Subcutaneous abdominal adipose tissue (tissue), 5 donors: ENCODE measurements around the gene PKP3.
"Not testable (repeated sequence)": the region's sequence is repeated elsewhere in the genome, so short reads cannot be mapped to it uniquely, and the experiment has no call there.

Experiments
- H3K27ac ChIP-seq: one replicate; pipeline ENCODE4 v1.7.0; 2013; ENCODE audit warnings: low read depth, mild to moderate bottlenecking, inconsistent platforms, low read length, moderate library complexity
- H3K27me3 ChIP-seq, 5 donors: one replicate each; pipeline ENCODE4 v1.7.0; 2013; ENCODE audit warnings: low read length in 5 of 5, inconsistent platforms in 1 of 5; ENCODE audit not compliant: control insufficient read depth in 5 of 5, insufficient read depth in 4 of 5
- H3K36me3 ChIP-seq, 5 donors: one replicate each; pipeline ENCODE4 v1.7.0; 2013; ENCODE audit warnings: low read length in 5 of 5; ENCODE audit not compliant: control insufficient read depth in 5 of 5, insufficient read depth in 5 of 5
- H3K4me1 ChIP-seq, 5 donors: one replicate each; pipeline ENCODE4 v1.7.0; 2013; ENCODE audit warnings: low read length in 5 of 5, mild to moderate bottlenecking in 3 of 5, moderate library complexity in 1 of 5; ENCODE audit not compliant: control insufficient read depth in 5 of 5, insufficient read depth in 5 of 5
- H3K4me3 ChIP-seq, 5 donors: one replicate each; pipeline ENCODE4 v1.7.0; 2013; ENCODE audit warnings: low read length in 5 of 5, low read depth in 1 of 5
- H3K9ac ChIP-seq, 5 donors: one replicate each; pipeline ENCODE4 v1.7.0; 2013; ENCODE audit warnings: low read length in 5 of 5, mild to moderate bottlenecking in 4 of 5, moderate library complexity in 3 of 5
- H3K9me3 ChIP-seq, 5 donors: one replicate each; pipeline ENCODE4 v1.7.0; 2013; ENCODE audit warnings: low read length in 5 of 5; ENCODE audit not compliant: control insufficient read depth in 5 of 5
- donor health status: healthy.
- donor health status: healthy.
- donor health status: healthy.
- donor health status: healthy.
- donor health status: healthy.

Gene PKP3

GRCh38 chr11:386483-386882 is 7.5 kb upstream of the PKP3 start:
- H3K4me3 ChIP-seq: peak overlapping the region in 1 of 5 donors; percentile 45
- H3K36me3 ChIP-seq: no peaks in the 10 kb centered on the region
- H3K4me1 ChIP-seq: no peaks in the 10 kb centered on the region
- H3K9ac ChIP-seq: no peak overlapping the region
- peaks cover 0 to 19% (median 17%) of the 10 kb centered on the region in 5 donors for H3K9me3 ChIP-seq
- peaks cover 3 to 11% (median 5%) of the 10 kb centered on the region in 5 donors for H3K27me3 ChIP-seq
- H3K27ac ChIP-seq: no peak overlapping the region

GRCh38 chr11:387193-387793 is 6.7 kb upstream of the PKP3 start:
- Histone ChIP-seq H3K9ac (no peak overlapping the region), H3K36me3 (no peaks in the 10 kb centered on the region), H3K4me3 (no peak overlapping the region), H3K27ac (no peak overlapping the region), H3K9me3 (peaks cover 0 to 19% (median 17%) of the 10 kb centered on the region in 5 donors), H3K27me3 (peaks cover 4 to 14% (median 6%) of the 10 kb centered on the region in 5 donors), H3K4me1 (no peaks in the 10 kb centered on the region)

- not testable (repeated sequence) for H3K27ac ChIP-seq, H3K9ac ChIP-seq, H3K36me3 ChIP-seq, H3K4me3 ChIP-seq, H3K4me1 ChIP-seq
- H3K9me3 ChIP-seq: peaks cover 0 to 19% (median 17%) of the 10 kb centered on the region in 5 donors
- peaks cover 0 to 14% (median 5%) of the 10 kb centered on the region in 5 donors for H3K27me3 ChIP-seq
Measured at GRCh38 chr11:389369-389768, 4.6 kb upstream of the PKP3 start.

GRCh38 chr11:390175-390574 is 3.8 kb upstream of the PKP3 start:
- peaks cover 3 to 14% (median 5%) of the 10 kb centered on the region in 5 donors for H3K27me3 ChIP-seq
- H3K9ac ChIP-seq: no peak overlapping the region
- H3K9me3 ChIP-seq: peaks cover 0 to 19% (median 17%) of the 10 kb centered on the region in 5 donors
- no peak overlapping the region for H3K27ac ChIP-seq
- H3K36me3 ChIP-seq: no peaks in the 10 kb centered on the region
- H3K4me1 ChIP-seq: peaks cover 0 to 13% (median 5%) of the 10 kb centered on the region in 5 donors
- no peak overlapping the region for H3K4me3 ChIP-seq

- no peak overlapping the region for H3K4me3 ChIP-seq
Measured at GRCh38 chr11:391117-392017, 2.6 kb upstream of the PKP3 start.

GRCh38 chr11:392102-392777 is 1.8 kb upstream of the PKP3 start:
- Histone ChIP-seq H3K4me3 (no peak overlapping the region), H3K9me3 (peaks cover 0 to 4% (median 3%) of the 10 kb centered on the region in 5 donors), H3K27me3 (peaks cover 3 to 14% (median 10%) of the 10 kb centered on the region in 5 donors), H3K27ac (no peak overlapping the region), H3K9ac (no peak overlapping the region), H3K4me1 (peaks cover 0 to 22% (median 15%) of the 10 kb centered on the region in 5 donors), H3K36me3 (no peaks in the 10 kb centered on the region)

More at GRCh38 chr11:391117-392017, 2.6 kb upstream of the PKP3 start:
- Histone ChIP-seq H3K9me3 (peaks cover 0 to 11% (median 11%) of the 10 kb centered on the region in 5 donors), H3K36me3 (no peaks in the 10 kb centered on the region), H3K4me1 (peaks cover 0 to 13% (median 6%) of the 10 kb centered on the region in 5 donors), H3K27ac (no peak overlapping the region), H3K27me3 (peaks cover 3 to 14% (median 10%) of the 10 kb centered on the region in 5 donors), H3K9ac (no peak overlapping the region)

- Histone ChIP-seq H3K27ac (no peak overlapping the region), H3K9me3 (no peaks in the 10 kb centered on the region), H3K9ac (no peak overlapping the region), H3K36me3 (no peaks in the 10 kb centered on the region), H3K27me3 (peaks cover 3 to 12% (median 10%) of the 10 kb centered on the region in 5 donors), H3K4me1 (peaks cover 0 to 25% (median 16%) of the 10 kb centered on the region in 5 donors), H3K4me3 (peak overlapping the region in 2 of 5 donors; percentile 34 to 37)
Measured at GRCh38 chr11:393219-394033, 583 bp upstream of the PKP3 start.

- Histone ChIP-seq H3K4me3 (peak overlapping the region in 1 of 5 donors; percentile 34), H3K9me3 (no peaks in the 10 kb centered on the region), H3K27me3 (peaks cover 3 to 12% (median 9%) of the 10 kb centered on the region in 5 donors), H3K27ac (no peak overlapping the region), H3K9ac (no peak overlapping the region), H3K36me3 (no peaks in the 10 kb centered on the region), H3K4me1 (peaks cover 0 to 25% (median 16%) of the 10 kb centered on the region in 5 donors)
Measured at GRCh38 chr11:394858-395655, 1.0 kb downstream of the PKP3 start.

GRCh38 chr11:395866-396265 is 1.9 kb downstream of the PKP3 start:
- H3K9ac ChIP-seq: no peak overlapping the region
- H3K27ac ChIP-seq: no peak overlapping the region
- H3K36me3 ChIP-seq: no peaks in the 10 kb centered on the region
- no peak overlapping the region for H3K4me3 ChIP-seq
- H3K9me3 ChIP-seq: no peaks in the 10 kb centered on the region
- H3K27me3 ChIP-seq: peaks cover 3 to 12% (median 9%) of the 10 kb centered on the region in 5 donors
- peaks cover 0 to 25% (median 16%) of the 10 kb centered on the region in 5 donors for H3K4me1 ChIP-seq
